H9 (cell line): Measurements from ENCODE around the gene CLEC18B. TPM values are rescaled to one million over a fixed set of nuclear protein-coding genes. Genes with fewer than 3 reads are reported as not detected.

Experiments used
- DNase-seq: peaks from one replicate; pipeline ENCODE4 v3.0.0-alpha.2; 2017
- H2AFZ ChIP-seq: one replicate; pipeline ENCODE4 v1.6.1; 2013; ENCODE audit warnings: mild to moderate bottlenecking, low read length, control low read depth, moderate library complexity
- H2AK5ac ChIP-seq: 2 replicates; pipeline ENCODE4 v1.6.1; 2013; ENCODE audit warnings: low read length, control low read depth, mixed read lengths; ENCODE audit not compliant: insufficient read length
- H2BK120ac ChIP-seq: one replicate; pipeline ENCODE4 v1.6.1; 2013; ENCODE audit warnings: low read depth, mild to moderate bottlenecking, low read length, control low read depth, inconsistent platforms; ENCODE audit not compliant: poor library complexity, severe bottlenecking
- H2BK12ac ChIP-seq: 2 replicates; pipeline ENCODE4 v1.6.1; 2013; ENCODE audit warnings: low read length, control low read depth, mixed read lengths, low read depth; ENCODE audit not compliant: insufficient read length
- H2BK15ac ChIP-seq: 2 replicates; pipeline ENCODE4 v1.6.1; 2013; ENCODE audit warnings: low read depth, low read length, control low read depth
- H2BK20ac ChIP-seq: one replicate; pipeline ENCODE4 v1.6.1; 2013; ENCODE audit warnings: low read depth, mild to moderate bottlenecking, low read length, control low read depth, inconsistent platforms; ENCODE audit not compliant: poor library complexity, severe bottlenecking
- H2BK5ac ChIP-seq: 2 replicates; pipeline ENCODE4 v1.6.1; 2013; ENCODE audit warnings: low read length, control low read depth, mixed read lengths; ENCODE audit not compliant: insufficient read length
- H3K14ac ChIP-seq: 2 replicates; pipeline ENCODE4 v1.6.1; 2013; ENCODE audit warnings: low read length, control low read depth; ENCODE audit not compliant: insufficient read depth
- H3K18ac ChIP-seq: 2 replicates; pipeline ENCODE4 v1.6.1; 2013; ENCODE audit warnings: low read depth, mild to moderate bottlenecking, mixed read lengths, low read length, control low read depth; ENCODE audit not compliant: insufficient read length
- H3K23ac ChIP-seq: 2 replicates; pipeline ENCODE4 v1.6.1; 2013; ENCODE audit warnings: low read length, control low read depth, mixed read lengths, low read depth; ENCODE audit not compliant: insufficient read length
- H3K23me2 ChIP-seq: 2 replicates; pipeline ENCODE4 v1.6.1; 2013; ENCODE audit warnings: low read depth, mild to moderate bottlenecking, mixed read lengths, low read length, control low read depth; ENCODE audit not compliant: insufficient read length, poor library complexity, severe bottlenecking
- H3K27ac ChIP-seq: 2 replicates; pipeline ENCODE4 v1.5.1; 2013; ENCODE audit warnings: low read length, control low read depth, mixed read lengths, low read depth; ENCODE audit not compliant: insufficient read length
- H3K27me3 ChIP-seq: 2 replicates; pipeline ENCODE4 v1.6.1; 2013; ENCODE audit warnings: low read length, control low read depth, inconsistent platforms; ENCODE audit not compliant: insufficient read depth
- H3K4ac ChIP-seq: 2 replicates; pipeline ENCODE4 v1.6.1; 2013; ENCODE audit warnings: low read depth, mild to moderate bottlenecking, control low read depth, inconsistent platforms, low read length, moderate library complexity
- H3K4me1 ChIP-seq: 2 replicates; pipeline ENCODE4 v1.6.1; 2013; ENCODE audit warnings: low read length, control low read depth, inconsistent platforms; ENCODE audit not compliant: insufficient read depth
- H3K4me2 ChIP-seq: 2 replicates; pipeline ENCODE4 v1.6.1; 2013; ENCODE audit warnings: low read length, control low read depth, mixed read lengths; ENCODE audit not compliant: insufficient read length, insufficient read depth
- H3K56ac ChIP-seq: 2 replicates; pipeline ENCODE4 v1.6.1; 2013; ENCODE audit warnings: low read depth, mild to moderate bottlenecking, mixed read lengths, low read length, control low read depth; ENCODE audit not compliant: insufficient read length
- H3K79me1 ChIP-seq: 2 replicates; pipeline ENCODE4 v1.6.1; 2013; ENCODE audit warnings: low read depth, mild to moderate bottlenecking, moderate library complexity, low read length, control low read depth, inconsistent platforms; ENCODE audit not compliant: insufficient read depth, poor library complexity, severe bottlenecking
- H3K79me2 ChIP-seq: 2 replicates; pipeline ENCODE4 v1.6.1; 2013; ENCODE audit warnings: low read length, control low read depth, inconsistent platforms; ENCODE audit not compliant: insufficient read depth
- H3K9ac ChIP-seq: 2 replicates; pipeline ENCODE4 v1.6.1; 2013; ENCODE audit warnings: low read length, control low read depth, mixed read lengths; ENCODE audit not compliant: insufficient read length; ENCODE audit errors: extremely low read depth
- H3K9me3 ChIP-seq: one replicate; pipeline ENCODE4 v1.6.1; 2013; ENCODE audit warnings: low read depth, low read length, inconsistent platforms; ENCODE audit not compliant: control insufficient read depth
- H3T11ph ChIP-seq: one replicate; pipeline ENCODE4 v1.6.1; 2013; ENCODE audit warnings: mild to moderate bottlenecking, low read length, control low read depth, inconsistent platforms
- H4K20me1 ChIP-seq: one replicate; pipeline ENCODE4 v1.6.1; 2013; ENCODE audit not compliant: control insufficient read depth, insufficient read length, insufficient read depth
- H4K5ac ChIP-seq: 2 replicates; pipeline ENCODE4 v1.6.1; 2013; ENCODE audit warnings: low read depth, mild to moderate bottlenecking, mixed read lengths, low read length, control low read depth; ENCODE audit not compliant: insufficient read length
- H4K8ac ChIP-seq: replicated peaks from 2 replicates; pipeline ENCODE4 v1.6.1; 2013; ENCODE audit warnings: low read length, control low read depth, mixed read lengths, low read depth; ENCODE audit not compliant: insufficient read length
- H4K91ac ChIP-seq: 2 replicates; pipeline ENCODE4 v1.6.1; 2013; ENCODE audit warnings: low read depth, mild to moderate bottlenecking, moderate library complexity, mixed read lengths, low read length, control low read depth; ENCODE audit not compliant: insufficient read length
- H3K27ac Mint-ChIP-seq, 3 experiments: 2 replicates in 2 of 3; 3 replicates in 1 of 3; pipeline ENCODE4 v1.8.0; 2020 to 2021; ENCODE audit warnings: mixed read lengths in 3 of 3, mild to moderate bottlenecking in 1 of 3, moderate library complexity in 1 of 3
- H3K27me3 Mint-ChIP-seq: 2 replicates; pipeline ENCODE4 v1.8.0; 2021; ENCODE audit warnings: low read depth, mild to moderate bottlenecking, moderate library complexity, mixed read lengths
- H3K36me3 Mint-ChIP-seq, 3 experiments: 2 replicates in 2 of 3; 3 replicates in 1 of 3; pipeline ENCODE4 v1.8.0; 2020 to 2021; ENCODE audit warnings: low read depth in 3 of 3, mixed read lengths in 3 of 3; ENCODE audit not compliant: insufficient read depth in 1 of 3
- H3K4me1 Mint-ChIP-seq, 2 experiments: 2 replicates each; pipeline ENCODE4 v1.8.0; 2020; ENCODE audit warnings: mixed read lengths in 2 of 2
- H3K4me3 Mint-ChIP-seq, 2 experiments: 2 replicates in 1 of 2; 3 replicates in 1 of 2; pipeline ENCODE4 v1.8.0; 2020 to 2021; ENCODE audit warnings: mild to moderate bottlenecking in 2 of 2, mixed read lengths in 2 of 2, moderate library complexity in 1 of 2
- H3K9me3 Mint-ChIP-seq, 2 experiments: 2 replicates in 1 of 2; 3 replicates in 1 of 2; pipeline ENCODE4 v1.8.0; 2020; ENCODE audit warnings: mild to moderate bottlenecking in 2 of 2, mixed read lengths in 2 of 2, moderate library complexity in 1 of 2
- WGBS: extraction: QIAGEN DNeasy Blood & Tissue Kit; methylation state at CpG from one replicate; pipeline ENCODE4 v1.1.7; 2013; ENCODE audit warnings: missing lambda C conversion rate, low lambda C conversion rate, mixed read lengths; ENCODE audit not compliant: insufficient read length; ENCODE audit errors: extremely low coverage; 5-methylcytosine and 5-hydroxymethylcytosine counted together
- total RNA-seq: library from RNA; stranded (reverse); gene quantifications from 2 replicates; pipeline ENCODE4 v1.2.1, GENCODE V29; 2021
- TF ChIP-seq, protein P1 (sequence below): fragments of 200-600 bp; sonication (generic); conservative IDR thresholded peaks from 3 replicates; pipeline ENCODE4 v1.8.0; 2021; ENCODE audit warnings: antibody characterized with exemption, mild to moderate bottlenecking

CLEC18B gene
- total RNA-seq, 1 experiment from 2014 or later: 0.37 TPM

DNA sequence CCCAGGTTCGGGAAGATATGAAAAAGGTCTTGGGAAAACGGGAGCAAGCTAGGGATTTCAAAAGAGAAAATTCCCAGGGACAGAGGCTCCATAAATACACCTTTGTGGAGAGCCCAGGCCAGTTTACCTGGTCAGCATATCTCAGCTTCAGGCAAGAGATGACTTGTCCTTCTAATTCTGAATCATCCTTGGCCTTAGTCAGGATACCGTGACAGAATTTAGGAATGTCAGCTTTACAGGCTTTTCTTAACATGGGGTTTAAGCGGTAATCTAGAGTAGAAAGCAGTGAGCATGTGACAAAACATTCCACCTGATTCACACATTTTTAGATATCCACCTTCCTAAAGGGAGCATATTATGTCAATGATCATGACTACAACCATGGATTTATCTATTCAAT lies 41.1 kb upstream of the CLEC18B start:
- H3K27me3 Mint-ChIP-seq: no peaks in the 10 kb centered on the region
- Histone ChIP-seq H3K27me3 (no peaks in the 10 kb centered on the region), H2BK12ac (no peak overlapping the region), H3K4me1 (no peaks in the 10 kb centered on the region), H2AK5ac (no peak overlapping the region), H4K91ac (no peak overlapping the region), H3K79me2 (no peaks in the 10 kb centered on the region), H3K14ac (no peak overlapping the region), H4K20me1 (no peaks in the 10 kb centered on the region), H3K4ac (no peak overlapping the region), H3T11ph (no peak overlapping the region), H3K23me2 (no peaks in the 10 kb centered on the region), H3K56ac (no peak overlapping the region), H3K9ac (no peak overlapping the region), H3K79me1 (peaks cover 3% of the 10 kb centered on the region), H3K27ac (no peak overlapping the region), H2BK5ac (no peak overlapping the region), H4K5ac (no peak overlapping the region), H2AFZ (no peak overlapping the region), H2BK15ac (no peak overlapping the region), H2BK120ac (no peak overlapping the region), H2BK20ac (no peak overlapping the region), H3K4me2 (no peak overlapping the region), H3K18ac (no peak overlapping the region), H4K8ac (no peak overlapping the region), H3K23ac (no peak overlapping the region), H3K9me3 (no peaks in the 10 kb centered on the region)
- DNase-seq: no peak
- TF ChIP-seq, protein P1, sequence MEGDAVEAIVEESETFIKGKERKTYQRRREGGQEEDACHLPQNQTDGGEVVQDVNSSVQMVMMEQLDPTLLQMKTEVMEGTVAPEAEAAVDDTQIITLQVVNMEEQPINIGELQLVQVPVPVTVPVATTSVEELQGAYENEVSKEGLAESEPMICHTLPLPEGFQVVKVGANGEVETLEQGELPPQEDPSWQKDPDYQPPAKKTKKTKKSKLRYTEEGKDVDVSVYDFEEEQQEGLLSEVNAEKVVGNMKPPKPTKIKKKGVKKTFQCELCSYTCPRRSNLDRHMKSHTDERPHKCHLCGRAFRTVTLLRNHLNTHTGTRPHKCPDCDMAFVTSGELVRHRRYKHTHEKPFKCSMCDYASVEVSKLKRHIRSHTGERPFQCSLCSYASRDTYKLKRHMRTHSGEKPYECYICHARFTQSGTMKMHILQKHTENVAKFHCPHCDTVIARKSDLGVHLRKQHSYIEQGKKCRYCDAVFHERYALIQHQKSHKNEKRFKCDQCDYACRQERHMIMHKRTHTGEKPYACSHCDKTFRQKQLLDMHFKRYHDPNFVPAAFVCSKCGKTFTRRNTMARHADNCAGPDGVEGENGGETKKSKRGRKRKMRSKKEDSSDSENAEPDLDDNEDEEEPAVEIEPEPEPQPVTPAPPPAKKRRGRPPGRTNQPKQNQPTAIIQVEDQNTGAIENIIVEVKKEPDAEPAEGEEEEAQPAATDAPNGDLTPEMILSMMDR: no peak
- peaks cover 46 to 92% (median 79%) of the 10 kb centered on the region in 3 experiments; a peak in 6 of 7 replicates for H3K36me3 Mint-ChIP-seq
- H3K9me3 Mint-ChIP-seq: no peaks in the 10 kb centered on the region
- no peak overlapping the region for H3K4me3 Mint-ChIP-seq
- peak overlapping the region in 1 of 3 experiments; percentile 6; a peak in 1 of 7 replicates for H3K27ac Mint-ChIP-seq
- H3K4me1 Mint-ChIP-seq: no peaks in the 10 kb centered on the region
- WGBS: no CpG with 5 or more reads among the region's 4 CpGs
